DOHH2 (cell line): ENCODE measurements around the gene ATXN7.

Source experiments
- H3F3A ChIP-seq: fragments of 200-600 bp; sonication (generic), shearing (Covaris generic); 2 replicates; pipeline ENCODE4 v1.6.0; 2016; ENCODE audit warnings: antibody characterized with exemption, mild to moderate bottlenecking; ENCODE audit not compliant: control insufficient read depth, insufficient read depth
- H3K27ac ChIP-seq: fragments of 200-600 bp; sonication (generic); 2 replicates; pipeline ENCODE4 v1.5.1; 2014; ENCODE audit warnings: low read depth, mild to moderate bottlenecking, low read length, moderate library complexity
- H3K27me3 ChIP-seq: fragments of 200-600 bp; sonication (generic); 2 replicates; pipeline ENCODE4 v1.6.1; 2014; ENCODE audit warnings: mild to moderate bottlenecking, low read length, mixed read lengths; ENCODE audit not compliant: control insufficient read depth
- H3K36me3 ChIP-seq: fragments of 200-600 bp; sonication (generic); 2 replicates; pipeline ENCODE4 v1.6.1; 2014; ENCODE audit warnings: mild to moderate bottlenecking, low read length, moderate library complexity, mixed read lengths; ENCODE audit not compliant: control insufficient read depth
- H3K4me1 ChIP-seq: fragments of 200-600 bp; sonication (generic); 2 replicates; pipeline ENCODE4 v1.6.1; 2014; ENCODE audit warnings: mild to moderate bottlenecking, low read length, mixed read lengths; ENCODE audit not compliant: control insufficient read depth
- H3K4me2 ChIP-seq: fragments of 200-600 bp; sonication (generic); 2 replicates; pipeline ENCODE4 v1.6.0; 2014; ENCODE audit warnings: mild to moderate bottlenecking, low read length, moderate library complexity
- H3K4me3 ChIP-seq: fragments of 200-600 bp; sonication (generic); 2 replicates; pipeline ENCODE4 v1.5.1; 2014; ENCODE audit warnings: mild to moderate bottlenecking, low read length, mixed read lengths
- H3K79me2 ChIP-seq: fragments of 200-600 bp; sonication (generic); 2 replicates; pipeline ENCODE4 v1.6.1; 2014; ENCODE audit warnings: mild to moderate bottlenecking, low read length, mixed read lengths; ENCODE audit not compliant: control insufficient read depth
- H3K9me2 ChIP-seq: fragments of 200-600 bp; sonication (generic); replicated peaks from 2 replicates; pipeline ENCODE4 v1.6.1; 2014; ENCODE audit warnings: mild to moderate bottlenecking, low read length, mixed read lengths; ENCODE audit not compliant: control insufficient read depth
- H3K9me3 ChIP-seq: fragments of 200-600 bp; sonication (generic); 2 replicates; pipeline ENCODE4 v1.6.1; 2014; ENCODE audit warnings: antibody characterized with exemption, low read length, mixed read lengths; ENCODE audit not compliant: control insufficient read depth, insufficient read depth
- H4K20me1 ChIP-seq: fragments of 200-600 bp; sonication (generic); 2 replicates; pipeline ENCODE4 v1.6.0; 2014; ENCODE audit warnings: low read depth, mild to moderate bottlenecking, antibody characterized with exemption, low read length, moderate library complexity; ENCODE audit not compliant: control insufficient read depth, insufficient read depth
- CTCF ChIP-seq: fragments of 200-600 bp; sonication (generic); IDR thresholded peaks from one replicate; pipeline ENCODE4 v1.5.1; 2014; ENCODE audit warnings: antibody characterized with exemption, mild to moderate bottlenecking, low read depth, low read length; ENCODE audit not compliant: poor library complexity, severe bottlenecking
- EZH2phosphoT487 ChIP-seq: fragments of 200-600 bp; sonication (generic); IDR thresholded peaks from 2 replicates; pipeline ENCODE4 v1.6.1; 2017; ENCODE audit warnings: borderline replicate concordance, mild to moderate bottlenecking, antibody characterized with exemption, low read length, moderate library complexity, mixed read lengths

Gene ATXN7

GRCh38 chr3:63830526-63830925, 33.1 kb upstream of the ATXN7 start:
- Histone ChIP-seq H4K20me1 (no peaks in the 10 kb centered on the region), H3K9me2 (no peaks in the 10 kb centered on the region), H3K9me3 (no peaks in the 10 kb centered on the region), H3K4me3 (no peak overlapping the region), H3K27me3 (no peaks in the 10 kb centered on the region), H3K27ac (no peak overlapping the region), H3K4me1 (0 out of 2 replicates have a peak, but pooled peaks cover 3% of the 10 kb centered on the region), H3K79me2 (no peaks in the 10 kb centered on the region), H3F3A (0 out of 2 replicates have a peak, but pooled peaks cover 2% of the 10 kb centered on the region), H3K36me3 (peaks cover 47% of the 10 kb centered on the region), H3K4me2 (no peak overlapping the region)
- TF ChIP-seq CTCF (no peak), EZH2phosphoT487 (no peak)

GRCh38 chr3:63832395-63832794, 31.3 kb upstream of the ATXN7 start:
- TF ChIP-seq CTCF (no peak), EZH2phosphoT487 (no peak)
- no peaks in the 10 kb centered on the region for H3K79me2 ChIP-seq
- no peaks in the 10 kb centered on the region for H3K9me2 ChIP-seq
- H3K36me3 ChIP-seq: peaks cover 61% of the 10 kb centered on the region
- H3F3A ChIP-seq: no peaks in the 10 kb centered on the region
- no peak overlapping the region for H3K27ac ChIP-seq
- no peaks in the 10 kb centered on the region for H3K9me3 ChIP-seq
- 0 out of 2 replicates have a peak, but pooled peaks cover 3% of the 10 kb centered on the region for H3K4me1 ChIP-seq
- no peaks in the 10 kb centered on the region for H3K27me3 ChIP-seq
- H4K20me1 ChIP-seq: no peaks in the 10 kb centered on the region
- H3K4me2 ChIP-seq: no peak overlapping the region
- no peak overlapping the region for H3K4me3 ChIP-seq

GRCh38 chr3:63841704-63842103, 22.0 kb upstream of the ATXN7 start:
- H3K36me3 ChIP-seq: peaks cover 25% of the 10 kb centered on the region
- no peak overlapping the region for H3K4me2 ChIP-seq
- no peaks in the 10 kb centered on the region for H4K20me1 ChIP-seq
- H3K79me2 ChIP-seq: peaks cover 58% of the 10 kb centered on the region
- no peaks in the 10 kb centered on the region for H3K27me3 ChIP-seq
- 0 out of 2 replicates have a peak, but pooled peaks cover 4% of the 10 kb centered on the region for H3F3A ChIP-seq
- H3K27ac ChIP-seq: no peak overlapping the region
- H3K9me3 ChIP-seq: no peaks in the 10 kb centered on the region
- no peaks in the 10 kb centered on the region for H3K9me2 ChIP-seq
- H3K4me3 ChIP-seq: no peak overlapping the region
- TF ChIP-seq EZH2phosphoT487: no peak
- no peak for TF ChIP-seq CTCF
- H3K4me1 ChIP-seq: no peaks in the 10 kb centered on the region
